ENCODE measurements around the gene FAM180A. TPM values are rescaled to one million over a fixed set of nuclear protein-coding genes. Genes with fewer than 3 reads are reported as not detected.
A peak's percentile ranks its signal among the peaks of the same experiment; 100 is the strongest.

FAM180A gene
- total RNA-seq, 1 experiment from 2014 or later: not detected

- Histone ChIP-seq H3K9ac (ENCODE audit: low read length) (peak overlapping the region; percentile 23; the same call in 1 of the 2 replicates), H3K27me3 (ENCODE audit: low read length) (no peaks in the 10 kb centered on the region), H3K36me3 (ENCODE audit: low read depth, low read length) (no peaks in the 10 kb centered on the region), H3K4me2 (ENCODE audit: low read length) (peak overlapping the region; percentile 70), H3K4me1 (ENCODE audit: insufficient read depth, low read length) (peaks cover 32% of the 10 kb centered on the region), H3F3A (ENCODE audit: low read length, unreplicated experiment) (no peaks in the 10 kb centered on the region), H3K27ac (ENCODE audit: low read length) (peak overlapping the region; percentile 59), H4K20me1 (ENCODE audit: low read length) (no peaks in the 10 kb centered on the region), H3K9me2 (replicated peaks; ENCODE audit: low read length) (no peaks in the 10 kb centered on the region), H2AFZ (ENCODE audit: low read length) (peak overlapping the region; percentile 56), H3K9me3 (ENCODE audit: low read length) (no peaks in the 10 kb centered on the region), H3K79me2 (ENCODE audit: low read length) (no peaks in the 10 kb centered on the region), H3K4me3 (ENCODE audit: low read length) (peak overlapping the region; percentile 11; the same call in 1 of the 2 replicates)
- no TSS peak for BruUV-seq (replicated peaks)
- TF ChIP-seq, protein P1, sequence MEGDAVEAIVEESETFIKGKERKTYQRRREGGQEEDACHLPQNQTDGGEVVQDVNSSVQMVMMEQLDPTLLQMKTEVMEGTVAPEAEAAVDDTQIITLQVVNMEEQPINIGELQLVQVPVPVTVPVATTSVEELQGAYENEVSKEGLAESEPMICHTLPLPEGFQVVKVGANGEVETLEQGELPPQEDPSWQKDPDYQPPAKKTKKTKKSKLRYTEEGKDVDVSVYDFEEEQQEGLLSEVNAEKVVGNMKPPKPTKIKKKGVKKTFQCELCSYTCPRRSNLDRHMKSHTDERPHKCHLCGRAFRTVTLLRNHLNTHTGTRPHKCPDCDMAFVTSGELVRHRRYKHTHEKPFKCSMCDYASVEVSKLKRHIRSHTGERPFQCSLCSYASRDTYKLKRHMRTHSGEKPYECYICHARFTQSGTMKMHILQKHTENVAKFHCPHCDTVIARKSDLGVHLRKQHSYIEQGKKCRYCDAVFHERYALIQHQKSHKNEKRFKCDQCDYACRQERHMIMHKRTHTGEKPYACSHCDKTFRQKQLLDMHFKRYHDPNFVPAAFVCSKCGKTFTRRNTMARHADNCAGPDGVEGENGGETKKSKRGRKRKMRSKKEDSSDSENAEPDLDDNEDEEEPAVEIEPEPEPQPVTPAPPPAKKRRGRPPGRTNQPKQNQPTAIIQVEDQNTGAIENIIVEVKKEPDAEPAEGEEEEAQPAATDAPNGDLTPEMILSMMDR (conservative IDR thresholded peaks at IDR 0.05; ENCODE audit: low read depth, low read length): no peak
- TF ChIP-seq EZH2 (IDR thresholded peaks at IDR 0.05; ENCODE audit: low read length, unreplicated experiment): no peak
- no peak for TF ChIP-seq EZH2phosphoT487 (IDR thresholded peaks at IDR 0.05; ENCODE audit: borderline replicate concordance, low read length)
- intact Hi-C loops (cut with micrococcal nuclease): loop anchor here (2.0 to 10.0 kb wide), 2 partner anchors 42 to 60 kb away; no protein-coding TSS in a partner anchor
- ChIA-PET POLR2A (ENCODE audit: unreplicated experiment) (interaction anchor here (0.6 kb wide), 1 partner anchor 198 kb away, joined by 6 read pairs; no protein-coding TSS in a partner anchor), CTCF (interaction anchor here (0.9 kb wide), 1 partner anchor 42 kb away, joined by 4 read pairs; no protein-coding TSS in a partner anchor)
- ATAC-seq: peak; percentile 71
- peak; percentile 84 for DNase-seq
Measured at GRCh38 chr7:135714534-135715009, 34.0 kb downstream of the FAM180A start.

GRCh38 chr7:135713836-135714470 lies 34.7 kb downstream of the FAM180A start:
- POLR2A ChIA-PET (ENCODE audit: unreplicated experiment): no interaction called here

More at GRCh38 chr7:135713836-135714470, 34.7 kb downstream of the FAM180A start:
- Histone ChIP-seq H3K36me3 (ENCODE audit: low read depth, low read length) (no peaks in the 10 kb centered on the region), H3K27me3 (ENCODE audit: low read length) (no peaks in the 10 kb centered on the region), H4K20me1 (ENCODE audit: low read length) (no peaks in the 10 kb centered on the region), H3K9ac (ENCODE audit: low read length) (peak overlapping the region; percentile 23; the same call in 1 of the 2 replicates), H3K9me3 (ENCODE audit: low read length) (no peaks in the 10 kb centered on the region), H3K4me1 (ENCODE audit: insufficient read depth, low read length) (peaks cover 32% of the 10 kb centered on the region), H3K79me2 (ENCODE audit: low read length) (no peaks in the 10 kb centered on the region), H3F3A (ENCODE audit: low read length, unreplicated experiment) (no peaks in the 10 kb centered on the region), H3K27ac (ENCODE audit: low read length) (peak overlapping the region; percentile 59), H3K4me2 (ENCODE audit: low read length) (peak overlapping the region; percentile 70), H2AFZ (ENCODE audit: low read length) (peak overlapping the region; percentile 56), H3K9me2 (replicated peaks; ENCODE audit: low read length) (no peaks in the 10 kb centered on the region), H3K4me3 (ENCODE audit: low read length) (peak overlapping the region; percentile 11; the same call in 1 of the 2 replicates)
- TF ChIP-seq, protein P1 (conservative IDR thresholded peaks at IDR 0.05; ENCODE audit: low read depth, low read length): no peak
- no peak for TF ChIP-seq EZH2 (IDR thresholded peaks at IDR 0.05; ENCODE audit: low read length, unreplicated experiment)
- TF ChIP-seq EZH2phosphoT487 (IDR thresholded peaks at IDR 0.05; ENCODE audit: borderline replicate concordance, low read length): no peak
- no TSS peak for BruUV-seq (replicated peaks)
- ATAC-seq (no peak; the same call in 1 of the 2 replicates), DNase-seq (peak; percentile 15)
- CTCF ChIA-PET: interaction anchor here (0.9 kb wide), 1 partner anchor 41 kb away, joined by 4 read pairs; no protein-coding TSS in a partner anchor
- intact Hi-C loops (cut with micrococcal nuclease): loop anchor here (2.0 to 10.0 kb wide), 2 partner anchors 41 to 61 kb away; no protein-coding TSS in a partner anchor

Data from PC-3 (cell line).